ENCODE results near the gene AMBP.

Gene AMBP

GRCh38 chr9:114112778-114113584 lies 34.9 kb upstream of the AMBP start:
- no peak for DNase-seq

- DNase-seq = no peak
These were observed 34.2 kb upstream of the AMBP start for GRCh38 chr9:114112325-114112724.

- DNase-seq = no peak
These were observed 32.1 kb upstream of the AMBP start for GRCh38 chr9:114110180-114110579.

- DNase-seq = no peak
These were observed 31.0 kb upstream of the AMBP start for GRCh38 chr9:114109124-114109523.

- peak; percentile 91 for DNase-seq
These were observed 30.1 kb upstream of the AMBP start for GRCh38 chr9:114108016-114108833.

- no peak for DNase-seq
These were observed 29.3 kb upstream of the AMBP start for GRCh38 chr9:114107286-114108001.

- no peak for DNase-seq
These were observed 27.1 kb upstream of the AMBP start for GRCh38 chr9:114105236-114105635.

- DNase-seq = no peak
These were observed 24.4 kb upstream of the AMBP start for GRCh38 chr9:114102484-114102883.

- DNase-seq = no peak
These were observed 22.4 kb upstream of the AMBP start for GRCh38 chr9:114100536-114100935.

GRCh38 chr9:114099669-114100270 lies 21.7 kb upstream of the AMBP start:
- no peak for DNase-seq

- no peak for DNase-seq
These were observed 21.0 kb upstream of the AMBP start, which contains the start of gene KIF12 for GRCh38 chr9:114098936-114099668. Gene KIF12 (minus strand): TSS chr9:114099292. CDS start chr9:114099276, 16 bp downstream.

- no peak for DNase-seq
These were observed 20.2 kb upstream of the AMBP start for GRCh38 chr9:114098021-114098935.

- no peak for DNase-seq
These were observed 19.5 kb upstream of the AMBP start for GRCh38 chr9:114097613-114098020.

GRCh38 chr9:114096866-114097612 lies 18.9 kb upstream of the AMBP start:
- DNase-seq = no peak

GRCh38 chr9:114096041-114096511 lies 18.0 kb upstream of the AMBP start:
- DNase-seq = no peak

- DNase-seq = no peak
These were observed 16.9 kb upstream of the AMBP start for GRCh38 chr9:114094971-114095370.

GRCh38 chr9:114093761-114094505 lies 15.8 kb upstream of the AMBP start:
- DNase-seq = no peak

- DNase-seq = no peak
These were observed 15.0 kb upstream of the AMBP start for GRCh38 chr9:114093031-114093471.

GRCh38 chr9:114092336-114092735 lies 14.2 kb upstream of the AMBP start:
- DNase-seq = no peak
